K562 (cell line): ENCODE measurements around the gene RFNG. TPM values are rescaled to one million over a fixed set of nuclear protein-coding genes. Genes with fewer than 3 reads are reported as not detected.

ENCODE experiments used
- CBFB ChIP-seq: sonication (generic); formaldehyde crosslinking; IDR thresholded peaks from 2 replicates; pipeline ENCODE4 v1.4.0; 2020; ENCODE audit warnings: mild to moderate bottlenecking, missing genetic modification reagents
- ELF4 ChIP-seq: fragments of 450-650 bp; formaldehyde crosslinking; IDR thresholded peaks from 2 replicates; pipeline ENCODE4 v1.4.0; 2022; ENCODE audit warnings: missing genetic modification characterization
- ETS1 ChIP-seq: conservative IDR thresholded peaks from 2 replicates; pipeline ENCODE4 v1.6.1; 2011; ENCODE audit warnings: low read depth, mild to moderate bottlenecking, low read length; ENCODE audit not compliant: control insufficient read depth
- FOSL1 ChIP-seq: fragments of 200-800 bp; sonication (Bioruptor generic); conservative IDR thresholded peaks from 2 replicates; pipeline ENCODE4 v1.6.1; 2016; ENCODE audit warnings: missing genetic modification characterization, missing compliant biosample characterization
- FOXA3 ChIP-seq, 2 experiments: fragments of 450-650 bp in 1 of 2; sonication (generic) in 1 of 2; formaldehyde crosslinking; IDR thresholded peaks in 1 of 2; conservative IDR thresholded peaks in 1 of 2; 2 replicates each; pipeline versions ENCODE4 v1.4.0 to v1.8.0; 2020 to 2022; ENCODE audit warnings: mild to moderate bottlenecking in 2 of 2, missing genetic modification reagents in 1 of 2
- GATA2 ChIP-seq: sonication (generic); formaldehyde crosslinking; IDR thresholded peaks from 2 replicates; pipeline ENCODE4 v1.4.0; 2020; ENCODE audit warnings: mild to moderate bottlenecking, missing genetic modification reagents
- HIVEP1 ChIP-seq: fragments of 250-450 bp; sonication (Bioruptor Pico); IDR thresholded peaks from 2 replicates; pipeline ENCODE4 v1.4.0; 2020; ENCODE audit warnings: mild to moderate bottlenecking
- JUND ChIP-seq, 2 experiments: IDR thresholded peaks; 2 replicates in 1 of 2; 3 replicates in 1 of 2; pipeline ENCODE4 v1.6.1; 2011; ENCODE audit warnings: borderline replicate concordance in 2 of 2, low read depth in 2 of 2, low read length in 2 of 2, improper control_type of control experiment in 1 of 2, missing biosample characterization in 1 of 2, missing genetic modification characterization in 1 of 2, missing genetic modification reagents in 1 of 2
- LCOR ChIP-seq: sonication (generic); formaldehyde crosslinking; IDR thresholded peaks from 2 replicates; pipeline ENCODE4 v1.8.0; 2022; ENCODE audit warnings: mild to moderate bottlenecking, missing genetic modification reagents
- POLR3A ChIP-seq: IDR thresholded peaks from 2 replicates; pipeline ENCODE4 v1.6.1; 2011; ENCODE audit warnings: borderline replicate concordance, mild to moderate bottlenecking, moderate library complexity; ENCODE audit not compliant: insufficient read length, insufficient read depth; ENCODE audit errors: extremely low read depth
- STAT6 ChIP-seq: sonication (generic); formaldehyde crosslinking; IDR thresholded peaks from 2 replicates; pipeline ENCODE4 v1.8.1; 2023; ENCODE audit warnings: mild to moderate bottlenecking, missing genetic modification reagents
- ZBTB11 ChIP-seq, 3 experiments: fragments of 200-800 bp in 1 of 3; fragments of 250-450 bp in 1 of 3; fragments of 450-650 bp in 1 of 3; sonication (Bioruptor Pico) in 1 of 3; sonication (Bioruptor generic) in 1 of 3; formaldehyde crosslinking in 1 of 3; IDR thresholded peaks; 2 replicates each; pipeline versions ENCODE4 v1.6.1 to v1.8.0; 2016 to 2022; ENCODE audit warnings: mild to moderate bottlenecking in 2 of 3, missing genetic modification characterization in 2 of 3, missing compliant biosample characterization in 1 of 3, moderate library complexity in 1 of 3
- ZBTB12 ChIP-seq: fragments of 250-450 bp; sonication (Bioruptor Pico); IDR thresholded peaks from 2 replicates; pipeline ENCODE4 v1.4.0; 2020
- ZBTB17 ChIP-seq: fragments of 450-650 bp; formaldehyde crosslinking; IDR thresholded peaks from 2 replicates; pipeline ENCODE4 v1.4.0; 2020; ENCODE audit warnings: mild to moderate bottlenecking
- ZBTB7A ChIP-seq: IDR thresholded peaks from 2 replicates; pipeline ENCODE4 v1.6.1; 2011; ENCODE audit warnings: low read depth, mild to moderate bottlenecking, low read length, moderate library complexity, borderline replicate concordance; ENCODE audit not compliant: control insufficient read depth
- ZNF165 ChIP-seq: fragments of 250-450 bp; sonication (Bioruptor Pico); IDR thresholded peaks from 2 replicates; pipeline ENCODE4 v1.4.0; 2020; ENCODE audit warnings: borderline replicate concordance
- polyA plus RNA-seq, 8 experiments: library from polyadenylated mRNA; depleted of rRNA in 4 of 8; stranded (reverse) in 5 of 8; unstranded in 3 of 8; fragments of >200 nt; fragmentation: Nextera tagmentation in 2 of 8; fragmentation: Illumina TruSeq in 1 of 8; extraction: Ambion mirVana in 2 of 8; extraction: Trizol in 1 of 8; gene quantifications; 2 replicates each; pipeline versions ENCODE4 v1.2.1 to v1.2.3, GENCODE V29; 2011 to 2014; ENCODE audit warnings: inconsistent platforms in 1 of 8, missing spikeins in 1 of 8
- total RNA-seq, 7 experiments: library from RNA; depleted of rRNA in 6 of 7; stranded (reverse); fragments of >200 nt in 6 of 7; fragmentation: Illumina TruSeq in 2 of 7; extraction: Trizol in 2 of 7; gene quantifications; 2 replicates each; pipeline versions ENCODE4 v1.2.1 to v1.2.3, GENCODE V29; 2011 to 2021; ENCODE audit warnings: low replicate concordance in 1 of 7

The RFNG gene
- total and polyA plus RNA-seq, 9 of the 15 experiments (the other 6 are each of a cell fraction or from before 2014, with no cell fraction given): 0.32 to 32.8 (median 9.5) TPM

- TF ChIP-seq STAT6 (0 out of 2 replicates have a peak, but pooled peaks have one; percentile 2), ETS1 (0 out of 2 replicates have a peak, but pooled peaks have one; percentile 46), ELF4 (CRISPR knock-in tag) (no peak), ZNF165 (CRISPR knock-in tag) (no peak), HIVEP1 (CRISPR knock-in tag) (no peak), FOXA3 (CRISPR knock-in tag; conservative IDR thresholded peaks at IDR 0.05 in 1 of 2, IDR thresholded peaks at IDR 0.05 in 1 of 2) (no peak), ZBTB7A (peak; percentile 90), GATA2 (CRISPR knock-in tag) (no peak), ZBTB11 (CRISPR knock-in tag; IDR thresholded peaks at IDR 0.05) (peak in 1 of 3 experiments; percentile 43; a peak in 2 of 6 replicates), FOSL1 (tag) (no peak), JUND (IDR thresholded peaks at IDR 0.05; ENCODE audit: borderline replicate concordance, low read depth, low read length) (no peak), JUND (tag; IDR thresholded peaks at IDR 0.05; ENCODE audit: borderline replicate concordance, low read depth, low read length) (no peak), POLR3A (no peak), ZBTB12 (CRISPR knock-in tag) (no peak), CBFB (CRISPR knock-in tag) (no peak), ZBTB17 (CRISPR knock-in tag) (peak; percentile 83), LCOR (no peak)
Measured at GRCh38 chr17:82031303-82031884, 20.2 kb downstream of the RFNG start, which contains the start of gene RAC3 (continued).
